DOHH2 (cell line): ENCODE results near the gene LUC7L3.

Experiments used
- H3F3A ChIP-seq: fragments of 200-600 bp; sonication (generic), shearing (Covaris generic); 2 replicates; pipeline ENCODE4 v1.6.0; 2016; ENCODE audit warnings: antibody characterized with exemption, mild to moderate bottlenecking; ENCODE audit not compliant: control insufficient read depth, insufficient read depth
- H3K27ac ChIP-seq: fragments of 200-600 bp; sonication (generic); 2 replicates; pipeline ENCODE4 v1.5.1; 2014; ENCODE audit warnings: low read depth, mild to moderate bottlenecking, low read length, moderate library complexity
- H3K27me3 ChIP-seq: fragments of 200-600 bp; sonication (generic); 2 replicates; pipeline ENCODE4 v1.6.1; 2014; ENCODE audit warnings: mild to moderate bottlenecking, low read length, mixed read lengths; ENCODE audit not compliant: control insufficient read depth
- H3K36me3 ChIP-seq: fragments of 200-600 bp; sonication (generic); 2 replicates; pipeline ENCODE4 v1.6.1; 2014; ENCODE audit warnings: mild to moderate bottlenecking, low read length, moderate library complexity, mixed read lengths; ENCODE audit not compliant: control insufficient read depth
- H3K4me1 ChIP-seq: fragments of 200-600 bp; sonication (generic); 2 replicates; pipeline ENCODE4 v1.6.1; 2014; ENCODE audit warnings: mild to moderate bottlenecking, low read length, mixed read lengths; ENCODE audit not compliant: control insufficient read depth
- H3K4me2 ChIP-seq: fragments of 200-600 bp; sonication (generic); 2 replicates; pipeline ENCODE4 v1.6.0; 2014; ENCODE audit warnings: mild to moderate bottlenecking, low read length, moderate library complexity
- H3K4me3 ChIP-seq: fragments of 200-600 bp; sonication (generic); 2 replicates; pipeline ENCODE4 v1.5.1; 2014; ENCODE audit warnings: mild to moderate bottlenecking, low read length, mixed read lengths
- H3K79me2 ChIP-seq: fragments of 200-600 bp; sonication (generic); 2 replicates; pipeline ENCODE4 v1.6.1; 2014; ENCODE audit warnings: mild to moderate bottlenecking, low read length, mixed read lengths; ENCODE audit not compliant: control insufficient read depth
- H3K9me2 ChIP-seq: fragments of 200-600 bp; sonication (generic); replicated peaks from 2 replicates; pipeline ENCODE4 v1.6.1; 2014; ENCODE audit warnings: mild to moderate bottlenecking, low read length, mixed read lengths; ENCODE audit not compliant: control insufficient read depth
- H3K9me3 ChIP-seq: fragments of 200-600 bp; sonication (generic); 2 replicates; pipeline ENCODE4 v1.6.1; 2014; ENCODE audit warnings: antibody characterized with exemption, low read length, mixed read lengths; ENCODE audit not compliant: control insufficient read depth, insufficient read depth
- H4K20me1 ChIP-seq: fragments of 200-600 bp; sonication (generic); 2 replicates; pipeline ENCODE4 v1.6.0; 2014; ENCODE audit warnings: low read depth, mild to moderate bottlenecking, antibody characterized with exemption, low read length, moderate library complexity; ENCODE audit not compliant: control insufficient read depth, insufficient read depth
- EZH2phosphoT487 ChIP-seq: fragments of 200-600 bp; sonication (generic); IDR thresholded peaks from 2 replicates; pipeline ENCODE4 v1.6.1; 2017; ENCODE audit warnings: borderline replicate concordance, mild to moderate bottlenecking, antibody characterized with exemption, low read length, moderate library complexity, mixed read lengths
- TF ChIP-seq, protein P1 (sequence below): fragments of 200-600 bp; sonication (generic); IDR thresholded peaks from one replicate; pipeline ENCODE4 v1.5.1; 2014; ENCODE audit warnings: antibody characterized with exemption, mild to moderate bottlenecking, low read depth, low read length; ENCODE audit not compliant: poor library complexity, severe bottlenecking

LUC7L3 gene

DNA sequence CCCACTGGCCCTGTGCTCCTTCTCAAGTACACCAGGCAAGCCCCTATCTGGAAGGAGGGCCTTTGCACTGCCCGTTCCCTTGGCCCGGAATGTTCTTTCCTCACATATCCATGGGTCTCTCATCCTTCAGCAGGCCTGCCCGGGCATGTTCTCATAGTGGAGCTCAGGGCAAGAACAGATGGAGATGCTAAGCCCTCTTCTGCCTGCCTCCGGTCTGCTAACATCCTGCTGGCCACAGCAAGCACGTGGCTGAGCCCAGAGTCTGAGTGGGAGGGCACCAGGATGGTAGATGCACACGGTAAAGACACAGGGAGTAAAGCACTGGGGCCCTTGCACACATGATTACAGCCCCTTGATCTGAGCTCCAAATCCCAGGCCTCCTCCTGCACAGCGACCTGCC lies 67.7 kb downstream of the LUC7L3 start:
- Histone ChIP-seq H3K9me3 (no peaks in the 10 kb centered on the region), H3K79me2 (no peaks in the 10 kb centered on the region)

DNA sequence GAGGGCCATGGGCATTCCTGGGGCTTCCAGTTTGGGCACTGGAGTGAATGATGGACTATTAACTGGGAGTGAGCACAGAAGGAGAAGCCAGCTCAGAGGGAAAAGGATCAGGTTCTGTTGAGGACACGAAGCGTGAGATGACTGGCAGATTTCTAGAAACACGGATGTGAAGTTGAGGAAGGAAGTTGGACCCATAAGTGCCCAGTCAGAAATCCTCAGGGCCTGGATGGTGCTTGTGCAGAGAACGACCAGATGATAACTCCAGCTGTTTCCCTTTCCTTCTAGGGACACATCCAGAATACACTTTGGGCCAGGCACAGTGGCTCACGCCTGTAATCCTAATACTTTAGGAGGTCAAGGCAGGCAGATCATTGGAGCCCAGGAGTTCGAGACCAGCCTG lies 71.2 kb downstream of the LUC7L3 start:
- no peaks in the 10 kb centered on the region for H4K20me1 ChIP-seq
- no peaks in the 10 kb centered on the region for H3F3A ChIP-seq
- no peaks in the 10 kb centered on the region for H3K9me3 ChIP-seq
- no peaks in the 10 kb centered on the region for H3K9me2 ChIP-seq
- H3K79me2 ChIP-seq: no peaks in the 10 kb centered on the region
- H3K4me3 ChIP-seq: no peak overlapping the region
- peaks cover 3% of the 10 kb centered on the region; the same call in 1 of the 2 replicates for H3K27me3 ChIP-seq
- H3K4me2 ChIP-seq: no peak overlapping the region
- TF ChIP-seq EZH2phosphoT487: no peak
- TF ChIP-seq, protein P1, sequence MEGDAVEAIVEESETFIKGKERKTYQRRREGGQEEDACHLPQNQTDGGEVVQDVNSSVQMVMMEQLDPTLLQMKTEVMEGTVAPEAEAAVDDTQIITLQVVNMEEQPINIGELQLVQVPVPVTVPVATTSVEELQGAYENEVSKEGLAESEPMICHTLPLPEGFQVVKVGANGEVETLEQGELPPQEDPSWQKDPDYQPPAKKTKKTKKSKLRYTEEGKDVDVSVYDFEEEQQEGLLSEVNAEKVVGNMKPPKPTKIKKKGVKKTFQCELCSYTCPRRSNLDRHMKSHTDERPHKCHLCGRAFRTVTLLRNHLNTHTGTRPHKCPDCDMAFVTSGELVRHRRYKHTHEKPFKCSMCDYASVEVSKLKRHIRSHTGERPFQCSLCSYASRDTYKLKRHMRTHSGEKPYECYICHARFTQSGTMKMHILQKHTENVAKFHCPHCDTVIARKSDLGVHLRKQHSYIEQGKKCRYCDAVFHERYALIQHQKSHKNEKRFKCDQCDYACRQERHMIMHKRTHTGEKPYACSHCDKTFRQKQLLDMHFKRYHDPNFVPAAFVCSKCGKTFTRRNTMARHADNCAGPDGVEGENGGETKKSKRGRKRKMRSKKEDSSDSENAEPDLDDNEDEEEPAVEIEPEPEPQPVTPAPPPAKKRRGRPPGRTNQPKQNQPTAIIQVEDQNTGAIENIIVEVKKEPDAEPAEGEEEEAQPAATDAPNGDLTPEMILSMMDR: no peak
- H3K27ac ChIP-seq: no peak overlapping the region
- H3K36me3 ChIP-seq: no peaks in the 10 kb centered on the region
- H3K4me1 ChIP-seq: no peaks in the 10 kb centered on the region

More for the DNA sequence above, 67.7 kb downstream of the LUC7L3 start:
- H3K9me2 ChIP-seq: no peaks in the 10 kb centered on the region
- no peak overlapping the region for H3K4me2 ChIP-seq
- no peak overlapping the region for H3K27ac ChIP-seq
- no peak for TF ChIP-seq EZH2phosphoT487
- TF ChIP-seq, protein P1: no peak
- peaks cover 9% of the 10 kb centered on the region for H3K27me3 ChIP-seq
- H3K36me3 ChIP-seq: no peaks in the 10 kb centered on the region
- H4K20me1 ChIP-seq: no peaks in the 10 kb centered on the region
- H3K4me1 ChIP-seq: no peaks in the 10 kb centered on the region
- H3F3A ChIP-seq: no peaks in the 10 kb centered on the region
- no peak overlapping the region for H3K4me3 ChIP-seq

DNA sequence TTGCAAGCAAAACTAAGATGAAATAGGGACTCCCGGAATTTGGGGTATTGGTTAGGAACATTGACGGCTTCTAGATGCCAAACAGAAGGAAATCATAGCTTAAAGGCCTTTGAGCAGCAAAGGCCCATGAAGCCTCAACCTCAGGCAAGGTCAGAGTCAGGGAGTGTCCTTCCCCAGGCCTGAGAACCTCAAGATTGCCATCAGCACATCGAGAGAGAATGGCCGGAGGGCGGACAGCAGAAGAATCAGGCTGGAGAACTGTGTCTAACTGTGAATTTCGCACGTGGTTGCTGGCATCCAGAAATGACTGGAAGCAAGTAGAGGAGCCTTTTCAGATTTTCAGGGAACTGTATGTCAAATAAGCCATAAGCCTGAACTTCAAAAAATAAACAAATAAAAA lies 72.7 kb downstream of the LUC7L3 start:
- H3K27ac ChIP-seq: no peak overlapping the region
- H3K4me3 ChIP-seq: no peak overlapping the region
- H3K27me3 ChIP-seq: peaks cover 3% of the 10 kb centered on the region; the same call in 1 of the 2 replicates
- no peaks in the 10 kb centered on the region for H3K9me3 ChIP-seq
- H3K9me2 ChIP-seq: no peaks in the 10 kb centered on the region
- no peaks in the 10 kb centered on the region for H3K79me2 ChIP-seq
- no peaks in the 10 kb centered on the region for H3K36me3 ChIP-seq
- H3K4me1 ChIP-seq: no peaks in the 10 kb centered on the region
- H4K20me1 ChIP-seq: no peaks in the 10 kb centered on the region
- no peak for TF ChIP-seq EZH2phosphoT487
- TF ChIP-seq, protein P1: no peak
- H3K4me2 ChIP-seq: no peak overlapping the region
- H3F3A ChIP-seq: no peaks in the 10 kb centered on the region

DNA sequence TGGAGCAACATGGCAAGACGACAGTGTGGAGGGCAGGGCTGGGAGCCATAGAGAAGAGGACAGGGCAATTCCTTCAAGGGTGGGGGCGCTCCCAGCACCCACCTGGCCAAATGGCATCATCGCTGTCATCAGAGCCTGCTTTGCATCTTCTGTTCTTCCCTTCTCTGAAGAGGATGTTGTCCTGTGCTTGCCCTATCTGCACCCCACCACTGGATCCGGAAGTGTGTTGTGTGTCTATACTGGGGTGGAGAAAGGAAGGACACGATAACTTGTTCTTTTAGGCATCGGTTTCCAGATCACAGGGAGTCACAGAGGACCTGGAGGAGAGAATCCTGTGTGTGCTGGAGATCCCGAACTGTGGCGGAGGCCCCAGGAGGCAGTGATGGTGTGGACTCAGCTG lies 73.6 kb downstream of the LUC7L3 start:
- no peak overlapping the region for H3K4me2 ChIP-seq
- no peak overlapping the region for H3K4me3 ChIP-seq
- no peak for TF ChIP-seq EZH2phosphoT487
- TF ChIP-seq, protein P1: no peak
- no peaks in the 10 kb centered on the region for H3K79me2 ChIP-seq
- H3K4me1 ChIP-seq: no peaks in the 10 kb centered on the region
- H3K27ac ChIP-seq: no peak overlapping the region
- no peaks in the 10 kb centered on the region for H3F3A ChIP-seq
- no peaks in the 10 kb centered on the region for H3K9me3 ChIP-seq
- H4K20me1 ChIP-seq: no peaks in the 10 kb centered on the region
- no peaks in the 10 kb centered on the region for H3K36me3 ChIP-seq
- no peaks in the 10 kb centered on the region for H3K9me2 ChIP-seq
- H3K27me3 ChIP-seq: peaks cover 3% of the 10 kb centered on the region; the same call in 1 of the 2 replicates
